Hepatocyte (in vitro differentiated cells): ENCODE data around the gene SEMG2.

Experiments
- CTCF ChIP-seq: fragments of 200-600 bp; sonication (generic); IDR thresholded peaks from 2 replicates; pipeline ENCODE4 v1.5.1; 2016; ENCODE audit warnings: antibody characterized with exemption, mild to moderate bottlenecking; ENCODE audit not compliant: poor library complexity
- EZH2 ChIP-seq: fragments of 200-600 bp; sonication (generic); IDR thresholded peaks from 2 replicates; pipeline ENCODE4 v1.6.1; 2016; ENCODE audit warnings: antibody characterized with exemption, mild to moderate bottlenecking, borderline replicate concordance

DNA sequence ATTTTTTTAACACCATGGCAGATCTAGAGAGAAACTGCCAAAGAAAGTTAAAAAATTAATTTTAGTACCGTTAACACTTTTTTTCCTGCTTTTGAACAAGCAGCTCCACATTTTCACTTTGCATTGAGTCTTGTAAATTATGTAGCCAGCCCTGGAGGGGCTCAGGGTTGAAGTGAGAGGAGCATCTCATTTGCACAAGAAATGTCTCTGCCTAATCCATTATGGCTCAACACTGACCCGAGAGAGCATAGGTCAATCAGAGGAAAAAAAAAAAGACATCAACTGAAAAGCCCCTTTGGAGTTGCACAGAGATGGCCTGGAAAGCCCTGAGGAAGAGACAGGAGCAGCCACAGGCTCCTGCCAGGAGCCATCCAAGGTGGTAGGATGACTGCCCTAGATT is 37.5 kb downstream of the SEMG2 start:
- TF ChIP-seq EZH2 = no peak
- no peak for TF ChIP-seq CTCF
